Esophagus squamous epithelium (tissue), 4 donors: ENCODE data around the gene DDO.

ENCODE experiments used
- POLR2A ChIP-seq, 4 donors: fragments of 450-650 bp; IDR thresholded peaks; one replicate each; pipeline ENCODE4 v1.6.1; 2017; ENCODE audit warnings: antibody characterized with exemption in 4 of 4, mild to moderate bottlenecking in 4 of 4, moderate library complexity in 3 of 4
- TF ChIP-seq, protein P1 (sequence below), 6 experiments: fragments of 450-650 bp in 4 of 6; fragments of 200-600 bp in 2 of 6; sonication (generic) in 2 of 6; IDR thresholded peaks; one replicate each; pipeline ENCODE4 v1.5.1; 2016 to 2019; ENCODE audit warnings: antibody characterized with exemption in 6 of 6, mild to moderate bottlenecking in 4 of 6, moderate library complexity in 4 of 6

DNA sequence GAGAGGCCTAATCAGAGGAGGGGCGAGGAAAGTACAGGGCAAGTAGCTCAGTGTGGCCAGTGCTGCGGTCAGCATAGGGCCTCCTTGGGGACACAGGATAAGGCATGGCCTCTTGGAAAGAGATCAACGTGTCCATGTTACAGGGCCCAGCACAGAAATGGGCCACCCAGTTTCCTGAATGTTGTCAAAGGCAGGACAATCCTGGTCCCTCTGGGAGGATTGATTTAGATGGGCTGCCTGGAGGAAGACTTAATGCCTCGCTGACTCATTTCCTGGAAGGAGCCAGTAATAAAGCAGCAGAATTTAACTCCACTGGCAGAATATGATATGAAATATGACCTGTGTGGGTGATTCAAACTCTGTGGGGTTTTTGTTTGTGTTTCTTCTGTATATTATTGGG, 16.6 kb downstream of the DDO start:
- TF ChIP-seq, protein P1, sequence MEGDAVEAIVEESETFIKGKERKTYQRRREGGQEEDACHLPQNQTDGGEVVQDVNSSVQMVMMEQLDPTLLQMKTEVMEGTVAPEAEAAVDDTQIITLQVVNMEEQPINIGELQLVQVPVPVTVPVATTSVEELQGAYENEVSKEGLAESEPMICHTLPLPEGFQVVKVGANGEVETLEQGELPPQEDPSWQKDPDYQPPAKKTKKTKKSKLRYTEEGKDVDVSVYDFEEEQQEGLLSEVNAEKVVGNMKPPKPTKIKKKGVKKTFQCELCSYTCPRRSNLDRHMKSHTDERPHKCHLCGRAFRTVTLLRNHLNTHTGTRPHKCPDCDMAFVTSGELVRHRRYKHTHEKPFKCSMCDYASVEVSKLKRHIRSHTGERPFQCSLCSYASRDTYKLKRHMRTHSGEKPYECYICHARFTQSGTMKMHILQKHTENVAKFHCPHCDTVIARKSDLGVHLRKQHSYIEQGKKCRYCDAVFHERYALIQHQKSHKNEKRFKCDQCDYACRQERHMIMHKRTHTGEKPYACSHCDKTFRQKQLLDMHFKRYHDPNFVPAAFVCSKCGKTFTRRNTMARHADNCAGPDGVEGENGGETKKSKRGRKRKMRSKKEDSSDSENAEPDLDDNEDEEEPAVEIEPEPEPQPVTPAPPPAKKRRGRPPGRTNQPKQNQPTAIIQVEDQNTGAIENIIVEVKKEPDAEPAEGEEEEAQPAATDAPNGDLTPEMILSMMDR (IDR thresholded peaks at IDR 0.05), result no peak
- no peak for TF ChIP-seq POLR2A (IDR thresholded peaks at IDR 0.05)
